ENCODE results near the gene RNF220.
"Not testable (repeated sequence)": the region's sequence is repeated elsewhere in the genome, so short reads cannot be mapped to it uniquely, and the experiment has no call there.

Gene RNF220

DNA sequence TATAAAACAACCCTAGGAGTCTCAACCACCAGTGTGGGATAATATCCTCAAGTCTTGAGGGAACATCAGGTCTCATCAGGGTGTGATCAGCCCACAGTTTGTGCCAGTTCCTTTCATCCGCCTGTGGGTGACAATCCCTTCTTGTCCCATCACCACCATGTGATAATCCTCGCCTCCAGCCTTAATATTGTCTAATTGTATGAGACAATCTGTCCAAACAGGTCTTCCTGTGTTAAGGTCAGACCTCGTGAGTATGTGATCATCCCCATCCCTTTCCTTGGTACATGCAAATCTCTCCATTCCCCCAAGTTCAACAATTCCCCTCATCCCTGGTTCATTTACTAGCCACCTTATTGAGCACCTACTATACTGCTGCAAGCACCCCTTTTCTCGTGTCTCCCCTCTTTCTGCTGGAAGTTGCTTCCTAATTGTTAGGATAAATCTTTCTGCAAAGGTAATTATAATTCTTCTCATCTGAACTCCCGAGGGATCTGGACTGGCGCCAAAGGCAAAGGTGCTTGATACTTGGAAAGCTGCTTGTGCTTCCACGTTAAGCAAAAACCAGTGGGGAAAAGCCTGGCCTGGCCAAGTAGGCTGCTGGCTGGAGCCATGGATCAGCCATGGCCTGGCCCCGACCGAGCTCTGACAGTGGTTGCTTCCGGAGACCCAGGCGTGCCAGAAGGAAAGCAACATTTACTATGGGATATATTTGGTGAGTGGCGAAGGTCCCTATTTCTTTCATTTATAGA, 92.5 kb downstream of the RNF220 start:
- DNase-seq, result no peak

DNA sequence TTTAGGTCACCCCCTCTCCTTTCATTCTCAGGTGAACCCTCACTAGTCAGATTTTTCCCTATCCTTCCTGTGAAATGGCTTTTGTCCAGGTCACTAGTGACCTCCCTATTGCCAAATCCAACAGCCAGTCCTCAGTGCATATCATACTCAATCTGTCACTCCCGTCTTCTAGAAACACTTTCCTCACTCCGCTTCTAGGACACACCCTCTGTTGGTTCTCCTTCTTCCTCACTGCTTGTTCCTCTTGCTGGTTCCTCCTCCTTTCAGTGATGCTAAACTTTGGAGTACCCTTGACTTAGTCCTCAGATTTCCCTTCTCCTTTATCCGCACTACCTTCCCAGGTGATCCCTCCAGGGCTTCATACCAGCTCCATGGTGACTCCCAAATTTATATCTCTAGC, 94.3 kb downstream of the RNF220 start:
- no peak for DNase-seq

DNA sequence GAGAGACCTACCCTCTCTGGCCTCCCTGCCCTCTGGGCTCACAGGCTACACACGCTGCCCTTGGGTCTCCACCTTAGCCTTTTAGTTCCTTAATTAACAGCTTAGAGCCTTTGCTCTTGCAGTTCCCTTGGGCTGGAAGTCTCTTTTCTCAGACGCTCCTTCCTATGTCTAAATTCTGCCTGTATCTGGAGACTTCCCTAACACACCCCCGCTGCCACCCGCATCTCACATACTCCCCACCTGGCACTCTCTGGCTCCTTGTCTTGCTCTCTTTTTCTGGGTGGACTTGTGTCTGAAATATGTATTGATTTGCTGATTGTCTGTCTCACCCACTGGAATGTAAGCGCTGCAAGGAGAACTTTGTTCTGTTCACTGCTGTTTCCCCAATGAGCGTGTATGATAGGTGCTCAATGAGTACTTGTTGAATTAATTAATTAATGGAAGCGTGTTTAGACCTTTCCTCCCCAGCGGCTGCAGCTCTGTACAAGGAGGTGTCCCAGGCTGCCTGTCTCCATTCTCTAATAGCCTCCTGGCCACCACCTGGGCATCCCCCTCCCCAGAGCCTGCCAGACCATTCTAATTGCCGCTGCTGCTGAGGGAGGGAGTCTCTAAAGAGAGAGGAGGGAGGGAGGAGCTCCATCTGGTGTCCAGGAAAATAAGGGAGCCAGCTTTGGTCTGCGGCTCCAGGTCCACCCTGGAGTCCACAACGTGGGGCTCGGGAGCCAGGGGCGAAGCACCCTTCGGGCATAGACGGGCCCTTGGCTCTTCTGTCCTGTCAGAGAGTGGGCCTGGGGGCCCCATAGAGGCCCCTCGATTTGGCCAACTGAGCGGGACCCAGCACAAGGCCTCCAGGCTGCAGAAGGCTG, 95.4 kb downstream of the RNF220 start:
- DNase-seq, result no peak

DNA sequence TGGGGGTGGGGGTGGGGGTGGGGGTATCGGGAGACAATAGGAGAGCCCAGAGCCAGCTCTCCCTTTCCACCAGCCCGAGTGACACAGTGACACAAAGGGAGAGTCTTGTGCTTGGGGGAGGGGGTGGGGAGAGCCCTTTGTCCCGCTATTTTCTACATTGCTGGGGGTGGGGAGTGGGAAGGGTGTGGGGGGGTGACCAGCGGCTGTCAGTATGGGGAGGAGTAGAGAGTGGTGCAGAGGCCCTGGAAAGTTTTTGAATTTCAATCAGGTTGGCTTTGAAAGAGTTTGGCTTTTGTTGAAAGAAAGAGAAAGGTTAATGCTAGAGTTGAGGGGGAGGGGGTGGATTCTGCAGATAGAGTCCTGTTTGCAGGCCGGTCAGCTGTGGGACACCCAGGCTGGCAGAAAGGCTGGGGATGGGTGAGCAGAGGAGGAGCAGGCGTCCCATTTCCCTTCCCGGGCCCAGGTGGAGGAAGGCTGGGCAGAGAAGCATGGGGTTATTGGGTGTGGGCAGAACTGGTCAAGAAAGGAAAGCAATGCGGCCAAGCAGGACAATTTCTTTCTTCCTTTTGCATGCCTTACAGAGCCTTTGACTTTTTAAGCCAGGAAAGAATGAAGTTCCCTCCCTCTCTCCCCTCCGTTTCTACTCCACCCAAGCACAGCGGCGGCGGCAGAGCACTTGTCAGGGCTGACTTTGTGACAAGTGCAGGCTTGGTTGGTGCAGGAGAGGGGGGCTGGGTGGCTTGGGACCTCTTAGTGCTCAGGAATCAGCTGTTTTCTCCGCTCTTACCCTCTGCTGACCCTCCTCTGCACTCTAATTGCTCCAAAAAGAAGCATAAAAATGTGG, 96.2 kb downstream of the RNF220 start:
- no peak for DNase-seq

DNA sequence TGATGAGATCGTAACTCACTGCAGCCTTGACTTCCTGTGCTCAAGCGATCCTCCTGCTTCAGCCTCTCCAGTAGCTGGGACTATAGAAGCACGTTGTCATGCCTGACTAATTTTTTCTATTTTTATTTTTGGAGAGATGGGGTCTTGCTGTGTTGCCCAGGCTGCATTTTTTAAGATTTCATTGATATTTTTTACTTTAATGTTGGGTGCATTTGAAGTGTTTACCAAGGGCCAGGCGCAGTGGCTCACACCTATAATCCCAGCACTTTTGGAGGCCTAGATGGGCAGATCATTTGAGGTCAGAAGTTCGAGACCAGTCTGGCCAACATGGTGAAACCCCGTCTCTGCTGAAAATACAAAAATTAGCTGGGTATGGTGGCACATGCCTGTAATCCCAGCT, 97.8 kb downstream of the RNF220 start:
- not testable (repeated sequence) for DNase-seq

DNA sequence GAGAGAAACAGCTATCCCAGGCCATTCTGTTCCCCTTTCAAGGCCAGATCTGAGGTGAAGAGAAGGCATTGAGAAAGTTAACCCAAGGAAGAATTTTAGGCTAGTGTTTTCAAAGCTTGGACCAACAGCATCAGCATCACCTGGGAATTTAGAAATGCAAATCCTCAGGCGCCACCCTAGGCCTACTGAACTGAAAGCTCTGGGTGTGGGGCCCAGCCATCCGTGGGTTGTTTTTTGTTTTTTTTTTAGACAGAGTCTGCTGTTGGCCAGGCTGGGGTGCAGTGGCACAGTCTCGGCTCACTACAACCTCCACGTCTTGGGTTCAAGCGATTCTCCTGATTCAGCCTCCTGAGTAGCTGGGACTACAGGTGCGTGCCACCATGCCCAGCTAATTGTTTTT, 98.6 kb downstream of the RNF220 start:
- DNase-seq, result no peak

DNA sequence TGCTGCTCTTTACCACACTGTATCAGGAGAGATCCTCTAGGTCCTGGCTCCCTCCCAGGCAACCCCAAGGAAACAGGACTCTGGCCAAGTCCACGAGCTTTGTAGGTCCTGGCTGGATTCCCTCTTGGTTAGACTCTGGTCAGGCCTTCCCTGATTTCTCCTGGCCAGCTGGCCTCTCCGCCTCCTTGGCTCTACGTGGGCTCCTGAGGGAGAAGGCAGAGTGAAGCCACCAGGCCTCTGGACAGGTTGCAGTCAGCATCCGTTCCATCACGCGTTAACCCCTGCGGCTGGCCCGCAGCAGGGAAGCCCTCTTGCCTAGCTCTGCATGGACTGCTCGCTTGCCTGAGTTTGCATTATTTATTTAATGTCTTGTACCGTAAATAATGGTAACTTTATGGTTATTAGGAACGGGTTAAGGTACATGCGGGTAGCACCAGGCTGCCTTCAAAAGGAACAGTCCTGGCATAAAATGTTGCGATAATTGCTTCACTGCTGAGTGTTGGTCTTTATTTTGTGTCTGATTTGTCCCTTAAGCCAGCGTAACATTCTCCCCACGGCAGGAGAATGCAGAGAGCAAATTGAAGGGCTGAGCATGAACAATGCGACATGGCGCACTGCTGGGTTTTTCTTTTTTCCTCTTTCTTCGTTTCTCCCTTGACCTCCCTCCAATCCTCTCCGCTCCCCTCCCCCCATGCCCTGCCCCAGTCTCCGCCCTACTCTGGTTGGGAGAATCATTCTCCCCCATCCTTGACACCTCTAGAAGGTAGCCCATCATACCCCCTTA, 100.3 kb downstream of the RNF220 start:
- no peak for DNase-seq

DNA sequence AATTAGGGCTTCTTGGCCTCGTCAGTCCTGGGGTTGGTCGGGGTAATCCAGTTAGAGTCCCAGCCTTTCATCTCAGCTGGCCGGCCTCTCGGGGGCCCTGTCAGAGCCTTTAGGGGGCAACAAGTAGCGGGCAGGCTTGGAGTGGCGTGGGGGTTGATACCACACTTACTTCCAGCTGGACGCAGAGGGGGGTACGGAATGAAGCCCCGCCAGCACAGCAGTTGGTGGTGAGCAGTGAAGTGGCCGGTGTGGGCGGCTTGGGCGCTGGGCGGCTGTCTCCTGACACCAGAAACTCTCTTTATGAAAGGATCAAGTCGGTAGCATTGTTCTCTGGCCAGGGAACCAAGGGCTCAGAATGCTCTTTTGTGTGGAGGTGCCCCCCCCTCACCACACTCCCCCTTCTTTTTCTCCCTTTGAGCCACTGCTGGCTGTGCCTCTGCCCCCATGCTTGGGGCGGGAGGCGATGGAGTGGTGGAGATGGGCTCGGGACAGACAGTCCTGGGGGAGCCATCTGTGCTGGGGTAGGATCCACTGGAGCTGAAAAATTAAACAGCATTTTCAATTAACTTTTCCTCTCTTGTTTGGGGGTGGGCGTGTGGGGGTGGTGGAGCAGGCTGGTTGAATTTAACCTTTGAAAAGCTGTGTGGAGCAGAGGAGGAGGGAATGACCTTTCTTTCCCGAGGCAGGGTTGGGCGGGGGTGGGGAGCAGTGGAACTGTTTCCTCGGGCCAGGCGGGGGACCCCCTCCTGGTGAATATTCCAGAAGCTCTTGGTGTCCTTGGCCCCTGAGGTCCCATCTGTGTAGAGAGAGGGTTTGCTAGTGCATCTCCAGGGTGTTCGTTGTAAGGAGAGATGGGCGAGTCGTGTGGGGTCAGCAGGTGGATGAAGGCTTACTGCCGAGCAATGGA, 102.7 kb downstream of the RNF220 start:
- DNase-seq, result no peak

DNA sequence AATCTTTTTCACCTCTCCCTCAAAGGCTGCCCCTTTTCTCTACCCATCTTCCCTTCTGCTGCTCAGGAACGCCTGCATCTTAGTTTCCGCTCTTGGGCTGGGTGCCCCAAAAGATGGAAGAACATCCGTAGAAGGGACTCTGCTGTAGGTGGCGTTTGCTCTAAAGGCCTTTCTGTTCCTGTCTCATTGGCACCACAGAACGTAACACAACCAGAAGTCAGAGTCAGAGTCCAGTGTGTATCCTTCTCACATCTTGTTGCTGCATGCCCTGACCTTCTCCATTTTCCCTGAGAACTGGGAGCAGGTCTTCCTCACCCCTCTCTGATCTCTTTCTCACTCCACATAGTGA, 103.3 kb downstream of the RNF220 start:
- no peak for DNase-seq

DNA sequence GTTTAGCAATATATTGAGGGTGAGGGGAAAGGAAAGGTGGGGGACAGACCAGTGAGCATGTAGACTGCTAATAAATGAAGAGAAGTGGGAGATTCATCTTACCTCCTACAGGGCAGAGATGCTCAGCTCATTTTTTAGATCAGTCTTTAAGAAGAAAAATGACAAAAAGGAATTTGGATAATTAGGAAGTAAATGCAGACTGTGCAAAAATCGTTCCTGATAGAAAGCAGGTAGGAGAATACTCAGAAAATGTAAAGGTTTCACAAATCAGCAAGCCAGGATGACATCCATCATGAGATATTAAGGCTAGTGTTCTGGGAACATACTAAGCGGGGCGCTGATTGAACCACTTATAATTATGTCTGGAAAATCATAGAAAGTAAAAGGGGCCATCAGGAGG, 106.3 kb downstream of the RNF220 start:
- DNase-seq, result no peak

DNA sequence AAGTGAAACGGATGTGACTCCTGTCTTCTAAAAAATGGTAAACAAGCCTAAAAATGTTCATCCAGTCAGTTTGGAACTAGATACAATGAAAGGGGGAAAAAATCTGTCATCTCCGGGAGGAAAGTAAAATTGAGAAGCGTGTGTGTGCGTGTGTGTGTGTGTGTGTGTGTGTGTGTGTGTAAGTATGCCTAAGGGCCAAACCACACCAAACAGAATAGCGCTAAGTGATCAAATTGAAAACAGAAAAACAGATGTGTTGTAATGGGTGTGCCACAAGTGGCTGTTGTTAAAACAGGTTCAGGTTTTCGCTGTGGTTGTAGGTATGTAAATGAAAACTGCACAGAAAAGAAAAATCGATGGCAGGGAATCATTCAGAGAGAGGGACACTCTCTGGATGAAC, 106.7 kb downstream of the RNF220 start:
- DNase-seq, result peak; percentile 11

DNA sequence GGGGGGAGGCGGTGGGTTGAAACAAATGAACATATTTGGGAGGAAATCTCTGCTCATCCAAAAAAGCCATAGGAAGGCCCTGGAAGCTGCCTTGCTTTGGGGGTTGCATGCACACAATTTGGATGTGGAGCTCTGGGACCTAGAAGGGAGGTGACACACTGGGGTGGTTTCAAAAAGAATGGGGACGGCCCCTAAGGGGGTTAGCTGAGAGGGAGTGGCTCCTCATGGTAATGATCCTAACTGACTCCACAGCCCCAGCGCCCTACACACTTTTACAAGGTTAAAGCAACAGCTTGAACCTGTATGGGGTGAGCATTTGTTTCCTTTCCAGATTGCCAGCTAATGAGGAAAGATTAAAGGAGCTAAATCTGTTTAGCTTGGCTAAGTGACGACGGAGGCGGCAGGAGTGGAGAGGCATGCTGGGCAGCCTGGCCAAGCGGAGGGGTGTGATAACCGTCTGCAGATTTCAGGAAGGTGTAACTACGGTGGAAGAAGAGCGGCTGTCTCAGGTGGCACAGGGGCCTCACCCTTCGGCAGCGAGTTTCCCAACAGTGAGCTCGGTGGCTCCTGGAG, 107.3 kb downstream of the RNF220 start:
- no peak for DNase-seq

DNA sequence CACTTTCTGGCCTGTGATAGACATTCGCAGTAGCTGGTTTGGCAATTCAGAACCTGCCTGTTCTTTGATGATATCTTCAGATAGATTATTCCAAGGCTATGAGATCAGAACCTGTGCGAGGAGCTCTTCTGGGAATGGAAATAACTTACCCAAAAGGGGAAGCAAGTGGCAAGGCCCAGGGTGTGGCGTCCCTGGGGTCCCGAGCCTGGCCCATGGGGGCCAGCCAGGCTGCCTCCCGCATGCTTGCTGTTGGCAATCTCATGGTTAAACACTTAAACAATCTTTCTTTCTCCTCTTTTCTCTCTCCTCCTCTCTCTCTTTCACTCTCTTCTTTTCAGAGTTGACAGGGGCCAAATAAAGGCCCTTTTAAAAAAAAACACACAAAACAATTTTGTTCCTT, 108.1 kb downstream of the RNF220 start:
- DNase-seq, result no peak

DNA sequence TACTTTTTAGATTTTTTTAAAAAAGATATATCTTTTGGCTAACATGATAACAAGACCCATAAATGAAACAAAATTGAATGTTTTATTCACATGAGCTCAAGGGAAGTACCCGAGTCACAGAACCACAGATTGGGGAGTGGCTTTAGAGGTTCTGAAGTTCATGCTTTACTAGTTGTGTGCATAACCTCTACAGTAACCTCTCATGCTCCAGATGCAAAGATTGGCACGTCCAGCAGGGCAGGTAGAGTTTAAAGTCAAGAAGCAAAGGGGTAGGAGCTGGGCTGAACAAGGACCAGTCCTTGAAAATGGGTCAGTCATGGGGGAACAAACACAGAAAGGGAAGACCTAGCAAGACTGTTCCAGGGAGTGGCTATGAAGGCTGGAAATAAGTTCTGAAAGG, 109.6 kb downstream of the RNF220 start:
- no peak for DNase-seq

DNA sequence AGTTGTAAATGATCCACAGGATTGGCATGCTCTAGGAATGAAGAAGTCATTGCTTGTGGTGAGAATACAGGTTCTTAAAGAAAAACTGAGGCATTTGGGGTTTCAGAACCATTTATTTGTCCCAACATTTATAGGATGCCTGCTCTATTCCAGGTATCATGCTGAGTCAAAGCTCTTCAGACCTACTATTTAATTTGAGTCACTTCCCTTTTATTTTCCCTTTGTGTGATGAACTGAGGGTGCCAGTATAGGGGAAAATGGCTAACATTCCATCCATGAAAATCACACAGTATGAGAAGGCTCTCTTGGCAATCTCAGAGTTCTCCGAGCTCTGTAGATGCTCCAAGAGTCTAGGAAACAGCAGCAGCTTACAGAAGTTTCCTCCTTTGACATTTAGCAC, 110.4 kb downstream of the RNF220 start:
- no peak for DNase-seq

DNA sequence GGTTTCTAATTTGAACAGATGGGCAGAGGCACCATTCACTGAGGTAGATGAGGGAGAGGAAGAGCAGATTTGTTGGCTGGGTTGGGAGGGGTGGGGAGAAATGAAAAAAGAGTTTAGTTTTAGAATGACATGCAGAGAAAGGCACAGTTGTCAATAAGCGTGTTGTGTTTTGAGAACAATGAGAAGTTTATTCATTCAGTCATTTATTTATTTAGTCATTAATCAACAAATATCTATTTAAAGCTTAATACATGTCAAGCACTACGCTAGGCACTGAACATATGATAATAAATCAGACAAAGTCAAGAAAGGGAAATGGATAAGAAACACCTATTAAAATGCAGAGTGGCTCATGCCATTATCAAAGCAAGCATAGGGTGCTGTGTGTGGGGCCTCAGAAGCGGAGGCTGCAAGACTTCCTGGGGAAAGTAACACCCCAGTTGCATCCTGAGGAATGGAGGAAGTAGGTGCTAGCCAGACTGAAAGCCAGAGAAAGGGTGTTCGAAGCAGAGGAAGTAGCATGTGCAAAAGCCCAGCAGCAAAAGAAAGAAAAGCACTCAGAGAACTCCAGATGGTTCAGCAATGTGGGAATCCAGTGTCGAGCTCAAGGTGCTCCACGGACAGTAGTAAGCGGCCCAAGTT, 114.1 kb downstream of the RNF220 start:
- DNase-seq, result peak; percentile 19

DNA sequence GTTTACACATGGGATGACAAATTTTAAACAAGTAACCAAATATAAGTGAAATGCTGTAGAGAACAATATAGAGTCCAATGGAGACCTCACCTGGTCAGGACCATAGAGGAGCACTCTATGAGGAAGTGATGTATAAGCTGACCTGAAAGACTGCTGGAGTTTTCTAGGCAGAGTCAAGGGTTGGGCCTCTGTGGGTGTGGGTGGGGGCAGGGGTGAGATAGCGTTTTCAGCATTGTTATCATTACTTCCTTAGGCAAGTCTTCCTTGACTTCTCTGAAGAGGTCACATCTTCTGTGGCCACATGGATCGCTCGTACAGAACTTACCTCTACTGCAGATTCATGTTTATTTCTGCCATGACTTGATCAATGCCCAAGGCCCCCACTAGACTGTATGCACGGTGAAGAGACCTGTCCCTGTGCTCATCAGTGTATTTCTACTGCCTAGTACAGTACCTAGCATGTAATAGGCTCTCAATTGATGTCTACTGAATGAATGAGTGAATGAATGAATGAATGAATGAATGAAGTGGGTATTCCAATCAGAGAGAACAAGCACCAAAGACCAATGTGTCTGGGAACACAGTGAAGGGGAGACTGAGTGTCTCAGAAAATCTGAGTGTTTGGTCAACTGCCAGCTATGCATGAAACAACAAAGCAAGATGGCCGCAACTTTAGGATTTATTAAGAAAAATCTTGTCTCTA, 116.5 kb downstream of the RNF220 start:
- DNase-seq, result no peak

DNA sequence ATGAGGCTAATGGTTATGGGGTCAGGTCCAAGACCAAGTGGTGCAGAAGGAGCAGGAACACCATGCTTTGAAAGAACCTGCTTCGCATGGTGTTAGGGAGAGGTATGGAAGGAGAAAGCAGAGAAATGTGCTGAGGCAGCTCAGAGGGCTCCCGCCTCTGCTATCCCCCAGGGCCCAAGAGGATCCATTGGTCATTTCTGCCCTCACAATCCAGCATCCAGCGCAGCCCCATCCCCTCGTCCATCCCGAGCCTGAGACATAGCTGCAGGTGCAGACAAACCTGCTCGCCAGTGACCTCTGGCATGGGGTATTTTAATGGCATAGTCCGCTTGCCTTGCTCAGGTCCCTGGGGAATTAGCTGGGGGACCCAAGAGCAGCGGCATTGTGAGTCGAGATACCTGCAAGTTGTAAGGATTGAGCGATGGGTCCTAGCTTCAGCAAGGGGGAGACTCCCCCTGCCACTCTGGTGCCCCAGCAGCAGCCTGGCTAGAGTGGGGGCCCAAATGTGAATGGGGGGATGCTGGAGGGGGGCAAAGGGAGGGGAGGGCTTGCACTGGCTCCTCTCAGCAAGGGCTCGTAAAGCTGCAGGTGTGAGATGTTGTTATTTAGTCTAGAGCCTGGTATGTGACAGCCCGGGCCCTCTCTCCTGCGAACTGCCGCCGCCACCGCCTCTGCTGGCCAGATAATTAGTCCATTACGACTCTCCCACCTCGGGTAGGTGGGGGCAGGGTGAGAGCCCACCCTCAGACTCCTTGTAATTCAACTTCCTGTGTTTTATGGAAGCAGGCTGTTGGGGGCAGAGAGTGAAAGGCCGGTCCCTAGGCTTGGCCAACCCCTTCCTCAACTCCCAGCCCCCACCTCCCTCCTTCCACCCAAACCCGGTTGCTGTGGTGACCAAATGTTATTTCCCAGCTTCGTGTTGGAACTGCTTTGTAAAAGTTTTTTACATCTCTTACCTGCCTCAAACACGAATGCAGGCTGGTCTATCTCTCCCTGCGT, 118.8 kb downstream of the RNF220 start:
- no peak for DNase-seq

Measured in CD4-positive, alpha-beta T cell treated with Interleukin-17A for 1 hour (primary cell).